H1 (cell line): ENCODE measurements around the gene RIF1. TPM values are rescaled to one million over a fixed set of nuclear protein-coding genes. Genes with fewer than 3 reads are reported as not detected.

ENCODE experiments used
- CHD7 ChIP-seq: fragments of 300-600 bp; sonication (generic); IDR thresholded peaks from 2 replicates; pipeline ENCODE4 v1.7.1; 2012; ENCODE audit warnings: low read length, moderate library complexity, mild to moderate bottlenecking, inconsistent platforms; ENCODE audit not compliant: insufficient replicate concordance
- CTCF ChIP-seq, 3 experiments: IDR thresholded peaks; 1 replicate in 2 of 3; 2 replicates in 1 of 3; pipeline versions ENCODE4 v1.5.1 to v1.6.1; 2011; ENCODE audit warnings: low read length in 3 of 3, mild to moderate bottlenecking in 3 of 3, inconsistent platforms in 2 of 3, low read depth in 1 of 3, moderate library complexity in 1 of 3; ENCODE audit not compliant: insufficient read depth in 1 of 3; ENCODE audit errors: control extremely low read depth in 1 of 3
- EZH2 ChIP-seq: fragments of 200-600 bp; sonication (generic); IDR thresholded peaks from 2 replicates; pipeline ENCODE4 v1.7.1; 2012; ENCODE audit warnings: low read depth, mild to moderate bottlenecking, moderate library complexity, low read length, inconsistent platforms; ENCODE audit not compliant: severe bottlenecking
- MAX ChIP-seq: IDR thresholded peaks from 2 replicates; pipeline ENCODE4 v1.6.1; 2012; ENCODE audit warnings: inconsistent platforms
- POLR2AphosphoS5 ChIP-seq: IDR thresholded peaks from 2 replicates; pipeline ENCODE4 v1.6.1; 2011; ENCODE audit warnings: low read depth, low read length
- RNF2 ChIP-seq: fragments of 200-900, 300-1000 bp; sonication (generic); IDR thresholded peaks from 2 replicates; pipeline ENCODE4 v1.7.1; 2016; ENCODE audit warnings: borderline replicate concordance, low read depth, mild to moderate bottlenecking, antibody characterized with exemption, low read length; ENCODE audit not compliant: poor library complexity, severe bottlenecking; ENCODE audit errors: missing control alignments
- SAP30 ChIP-seq: fragments of 300-600 bp; sonication (generic); IDR thresholded peaks from 2 replicates; pipeline ENCODE4 v1.7.1; 2012; ENCODE audit warnings: low read length, moderate library complexity, mild to moderate bottlenecking, inconsistent platforms; ENCODE audit not compliant: insufficient read depth, insufficient replicate concordance
- TCF12 ChIP-seq: IDR thresholded peaks from 2 replicates; pipeline ENCODE4 v1.6.1; 2011; ENCODE audit warnings: low read depth, mild to moderate bottlenecking, low read length
- polyA plus RNA-seq, 7 experiments: library from polyadenylated mRNA; depleted of rRNA in 3 of 7; stranded (reverse) in 5 of 7; unstranded in 2 of 7; fragments of >200 nt in 5 of 7; fragments of 200-250 nt in 2 of 7; gene quantifications; 1 replicate in 5 of 7; 2 replicates in 1 of 7; 4 replicates in 1 of 7; pipeline versions ENCODE4 v1.2.1 to v1.2.3, GENCODE V29; 2011 to 2013; ENCODE audit warnings: missing spikeins in 2 of 7, mixed read lengths in 2 of 7
- total RNA-seq: library from RNA; stranded (reverse); fragmentation: NEBNext Ultra II Directional; extraction: Animal tissue kit (Norgen Biotek cat#: 25700); gene quantifications from 2 replicates; pipeline ENCODE4 v1.2.1, GENCODE V29; 2021

The RIF1 gene
- total and polyA plus RNA-seq, 2 of the 8 experiments (the other 6 are each of a cell fraction or from before 2014, with no cell fraction given): 9.5 to 104 TPM

GRCh38 chr2:151465771-151466170, 56.1 kb downstream of the RIF1 start (continued):
- TF ChIP-seq CHD7 (no peak), CTCF (IDR thresholded peaks at IDR 0.05; ENCODE audit: control extremely low read depth in 1 of 3, insufficient read depth in 1 of 3, low read depth in 1 of 3, low read length in 3 of 3) (no peak), EZH2 (no peak), POLR2AphosphoS5 (no peak), TCF12 (no peak), MAX (no peak), RNF2 (no peak), SAP30 (no peak)
